ENCODE measurements around the gene LYPLA2.
"Not testable (repeated sequence)": the region's sequence is repeated elsewhere in the genome, so short reads cannot be mapped to it uniquely, and the experiment has no call there.

Gene LYPLA2

DNA sequence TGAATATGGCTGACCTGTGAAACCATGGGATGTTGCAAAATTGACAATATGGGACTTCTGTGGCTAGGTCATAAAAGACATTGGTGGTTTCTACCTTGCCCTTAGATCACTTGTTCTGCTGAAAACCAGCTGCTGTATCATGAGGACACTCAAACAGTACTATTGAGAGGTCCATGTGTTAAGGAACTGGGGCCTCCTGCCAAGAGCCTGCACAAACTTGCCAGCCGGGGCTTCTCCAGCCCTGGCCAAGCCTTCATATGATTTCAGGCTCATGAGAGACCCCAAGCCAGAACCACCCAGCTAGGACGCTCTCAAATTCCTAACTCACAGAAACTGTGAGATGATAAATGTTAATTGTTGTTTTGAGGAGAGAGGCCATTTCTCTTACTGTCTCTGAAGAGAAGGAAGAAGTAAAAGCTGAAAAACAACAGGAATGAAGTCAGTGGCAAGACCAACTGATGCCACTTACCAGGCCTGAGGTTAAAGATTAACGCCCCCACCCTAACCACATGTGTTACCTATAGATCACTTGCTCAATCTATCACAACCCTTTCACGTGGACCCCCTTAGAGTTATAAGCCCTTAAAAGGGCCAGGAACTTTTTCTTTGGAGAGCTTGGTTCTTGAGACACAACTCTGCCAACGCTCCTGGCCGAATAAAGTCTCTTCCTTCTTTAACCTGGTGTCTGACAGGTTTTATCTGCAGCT lies 16.6 kb upstream of the LYPLA2 start:
- H3K9me3 ChIP-seq (ENCODE audit: low read depth, low read length), result no peaks in the 10 kb centered on the region
- H3K9ac ChIP-seq (ENCODE audit: insufficient read length), result no peak overlapping the region
- peaks cover under 1% of the 10 kb centered on the region for H3K36me3 ChIP-seq (ENCODE audit: insufficient read depth, low read length)
- no peak for DNase-seq (ENCODE audit: low read depth, low spot score)
- H3K27ac ChIP-seq, result no peak overlapping the region
- TF ChIP-seq POLR2AphosphoS5 (IDR thresholded peaks at IDR 0.05; ENCODE audit: borderline replicate concordance, low read depth, low read length), result no peak
- TF ChIP-seq EZH2 (IDR thresholded peaks at IDR 0.05), result no peak
- TF ChIP-seq FOXP2 (optimal IDR thresholded peaks at IDR 0.05; ENCODE audit: control extremely low read depth, extremely low read length, insufficient read depth), result no peak
- no peak overlapping the region for H3K4me3 ChIP-seq

DNA sequence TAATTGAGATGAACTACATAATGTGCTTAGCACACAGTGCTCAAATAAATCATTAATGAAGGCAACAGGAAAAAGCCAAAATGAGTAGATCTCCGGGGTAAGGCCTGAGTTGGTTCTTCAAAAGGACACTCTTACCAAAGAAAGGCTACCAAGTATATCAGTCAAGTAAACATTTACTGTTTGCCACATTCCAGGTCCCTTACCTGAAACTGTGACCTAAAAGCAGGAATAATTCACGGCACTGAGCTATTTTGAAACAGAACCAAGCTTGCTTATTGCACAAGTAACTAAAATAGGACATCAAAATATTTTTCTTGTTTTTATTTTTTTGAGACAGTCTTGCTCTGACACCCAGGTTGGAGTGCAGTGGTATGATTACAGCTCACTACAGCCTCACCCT lies 14.7 kb upstream of the LYPLA2 start:
- H3K27ac ChIP-seq, result no peak overlapping the region
- no peak for DNase-seq (ENCODE audit: low read depth, low spot score)
- no peak overlapping the region for H3K4me3 ChIP-seq
- no peak overlapping the region for H3K9ac ChIP-seq (ENCODE audit: insufficient read length)
- no peaks in the 10 kb centered on the region for H3K9me3 ChIP-seq (ENCODE audit: low read depth, low read length)
- TF ChIP-seq FOXP2 (optimal IDR thresholded peaks at IDR 0.05; ENCODE audit: control extremely low read depth, extremely low read length, insufficient read depth) (no peak), EZH2 (IDR thresholded peaks at IDR 0.05) (no peak), POLR2AphosphoS5 (IDR thresholded peaks at IDR 0.05; ENCODE audit: borderline replicate concordance, low read depth, low read length) (no peak)
- H3K36me3 ChIP-seq (ENCODE audit: insufficient read depth, low read length), result peaks cover 17% of the 10 kb centered on the region

DNA sequence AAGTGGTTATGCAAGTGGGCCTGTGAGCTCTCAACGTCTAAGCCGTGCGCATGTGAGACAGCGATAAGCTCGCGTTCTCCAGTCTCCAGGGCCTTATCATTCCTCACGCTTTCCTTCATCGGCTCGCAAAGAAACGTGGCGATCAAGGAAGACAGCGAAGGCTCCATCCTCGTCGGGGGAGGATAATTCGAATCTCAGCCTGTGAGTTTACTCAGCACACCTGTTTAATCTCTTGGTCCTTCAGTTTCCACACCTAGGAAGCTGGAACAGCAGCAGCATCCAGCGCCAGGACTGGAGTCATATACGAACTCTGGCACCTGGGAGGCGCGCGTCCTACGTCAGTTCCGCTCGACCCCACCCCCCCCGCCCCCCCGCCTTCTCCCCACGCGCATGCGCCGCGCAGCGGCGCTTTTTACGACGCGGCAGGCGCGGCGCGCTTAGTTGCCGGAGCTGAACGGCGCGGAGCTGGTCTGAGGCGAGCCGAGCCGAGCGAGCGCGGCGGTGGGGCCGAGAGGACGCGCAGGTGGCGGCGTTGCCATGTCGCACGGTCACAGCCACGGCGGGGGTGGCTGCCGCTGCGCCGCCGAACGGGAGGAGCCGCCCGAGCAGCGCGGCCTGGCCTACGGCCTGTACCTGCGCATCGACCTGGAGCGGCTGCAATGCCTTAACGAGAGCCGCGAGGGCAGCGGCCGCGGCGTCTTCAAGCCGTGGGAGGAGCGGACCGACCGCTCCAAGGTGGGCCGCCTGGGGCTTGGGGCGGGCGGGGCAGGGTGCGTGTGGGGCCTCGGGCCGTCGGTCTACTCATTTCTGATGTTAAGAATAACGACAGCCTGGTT lies 12.7 kb upstream of the LYPLA2 start, which contains the start of gene PITHD1:
Gene PITHD1, plus strand, starts transcription at position 440 of the 836 bp plus-strand sequence. Its CDS starts 98 bp downstream, at position 538.
- DNase-seq (ENCODE audit: low read depth, low spot score), result no peak

DNA sequence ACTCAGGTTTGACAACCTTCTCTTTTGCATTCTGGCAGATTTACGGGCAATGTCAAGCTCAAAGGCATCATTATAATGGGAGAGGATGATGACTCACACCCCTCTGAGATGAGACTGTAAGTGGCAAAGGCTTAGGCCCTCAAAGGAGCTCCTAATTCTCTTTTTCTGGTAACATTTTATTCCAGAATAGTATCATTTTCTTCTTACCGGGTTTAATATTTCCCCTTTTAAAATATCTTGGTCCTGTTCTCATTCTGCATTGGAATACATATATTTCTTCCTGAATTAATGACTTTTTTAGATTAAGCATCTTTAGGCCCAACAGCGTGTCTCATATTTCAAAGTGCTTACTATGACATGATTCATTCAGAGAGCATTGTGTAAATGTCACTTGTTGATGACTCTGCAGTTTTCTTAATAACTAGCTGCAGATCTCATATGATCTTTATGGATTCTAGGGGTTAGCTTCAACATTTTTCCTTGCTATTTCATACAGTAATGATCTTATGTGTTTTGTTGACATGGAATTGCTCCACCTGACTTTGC lies 11.0 kb upstream of the LYPLA2 start:
- TF ChIP-seq POLR2AphosphoS5 (IDR thresholded peaks at IDR 0.05; ENCODE audit: borderline replicate concordance, low read depth, low read length) (no peak), FOXP2 (optimal IDR thresholded peaks at IDR 0.05; ENCODE audit: control extremely low read depth, extremely low read length, insufficient read depth) (no peak), EZH2 (IDR thresholded peaks at IDR 0.05) (no peak)
- no peak for DNase-seq (ENCODE audit: low read depth, low spot score)
- H3K9me3 ChIP-seq (ENCODE audit: low read depth, low read length), result no peaks in the 10 kb centered on the region
- H3K36me3 ChIP-seq (ENCODE audit: insufficient read depth, low read length), result peaks cover 46% of the 10 kb centered on the region
- peak overlapping the region; percentile 100 for H3K4me3 ChIP-seq
- H3K9ac ChIP-seq (ENCODE audit: insufficient read length), result peak overlapping the region; percentile 90
- peak overlapping the region; percentile 42; the same call in 1 of the 2 replicates for H3K27ac ChIP-seq

More for the DNA sequence above, 12.7 kb upstream of the LYPLA2 start, which contains the start of gene PITHD1:
- H3K27ac ChIP-seq, result peak within 1 kb of the TSS; percentile 82
- no peak for TF ChIP-seq EZH2 (IDR thresholded peaks at IDR 0.05)
- TF ChIP-seq FOXP2 (optimal IDR thresholded peaks at IDR 0.05; ENCODE audit: control extremely low read depth, extremely low read length, insufficient read depth), result peak; percentile 32
- TF ChIP-seq POLR2AphosphoS5 (IDR thresholded peaks at IDR 0.05; ENCODE audit: borderline replicate concordance, low read depth, low read length), result peak; percentile 94
- H3K4me3 ChIP-seq, result peak within 1 kb of the TSS; percentile 100
- H3K36me3 ChIP-seq (ENCODE audit: insufficient read depth, low read length), result peaks cover 32% of the 10 kb centered on the region
- H3K9ac ChIP-seq (ENCODE audit: insufficient read length), result peak within 1 kb of the TSS; percentile 94
- no peaks in the 10 kb centered on the region for H3K9me3 ChIP-seq (ENCODE audit: low read depth, low read length)

DNA sequence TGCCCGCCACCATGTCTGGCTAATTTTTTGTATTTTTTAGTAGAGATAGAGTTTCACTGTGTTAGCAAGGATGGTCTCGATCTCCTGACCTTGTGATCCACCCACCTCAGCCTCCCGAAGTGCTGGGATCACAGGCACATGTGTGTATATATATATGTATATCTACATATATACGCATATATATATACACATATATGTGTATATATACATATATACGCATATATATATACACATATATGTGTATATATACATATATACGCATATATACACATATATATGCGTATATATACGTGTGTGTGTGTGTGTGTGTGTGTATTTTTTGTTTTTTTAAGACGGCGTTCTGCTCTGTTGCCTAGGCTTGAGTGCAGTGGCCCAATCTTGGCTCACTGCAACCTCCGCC lies 7.8 kb upstream of the LYPLA2 start:
- not testable (repeated sequence) for H3K9me3 ChIP-seq (ENCODE audit: low read depth, low read length); DNase-seq (ENCODE audit: low read depth, low spot score); H3K4me3 ChIP-seq; H3K27ac ChIP-seq; H3K9ac ChIP-seq (ENCODE audit: insufficient read length)
- peaks cover 77% of the 10 kb centered on the region for H3K36me3 ChIP-seq (ENCODE audit: insufficient read depth, low read length)

DNA sequence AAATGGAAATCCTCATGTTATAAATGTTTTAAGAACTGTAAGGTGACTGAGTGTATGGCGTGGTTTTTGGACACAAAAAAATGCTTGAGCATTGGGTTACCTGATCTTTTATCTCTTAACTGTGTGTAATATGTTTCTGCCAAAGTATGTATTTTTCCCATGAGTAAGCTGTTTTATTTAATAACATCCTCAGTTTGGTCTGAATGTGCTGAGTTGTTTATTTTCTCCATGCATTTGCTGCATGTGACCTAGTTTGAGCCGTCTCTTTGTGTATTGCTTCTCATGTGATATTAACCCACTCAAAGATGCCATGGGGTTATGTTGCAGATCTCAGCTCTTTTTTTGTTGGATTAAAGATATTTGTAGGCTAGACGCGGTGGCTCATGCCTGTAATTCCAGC lies 6.1 kb upstream of the LYPLA2 start:
- no peaks in the 10 kb centered on the region for H3K9me3 ChIP-seq (ENCODE audit: low read depth, low read length)
- TF ChIP-seq FOXP2 (optimal IDR thresholded peaks at IDR 0.05; ENCODE audit: control extremely low read depth, extremely low read length, insufficient read depth) (no peak), EZH2 (IDR thresholded peaks at IDR 0.05) (no peak), POLR2AphosphoS5 (IDR thresholded peaks at IDR 0.05; ENCODE audit: borderline replicate concordance, low read depth, low read length) (no peak)
- 0 out of 2 replicates have a peak overlapping the region, but pooled peaks have one; percentile 5 for H3K4me3 ChIP-seq
- H3K36me3 ChIP-seq (ENCODE audit: insufficient read depth, low read length), result peaks cover 73% of the 10 kb centered on the region
- H3K9ac ChIP-seq (ENCODE audit: insufficient read length), result peak overlapping the region; percentile 73
- DNase-seq (ENCODE audit: low read depth, low spot score), result no peak
- peak overlapping the region; percentile 91 for H3K27ac ChIP-seq

DNA sequence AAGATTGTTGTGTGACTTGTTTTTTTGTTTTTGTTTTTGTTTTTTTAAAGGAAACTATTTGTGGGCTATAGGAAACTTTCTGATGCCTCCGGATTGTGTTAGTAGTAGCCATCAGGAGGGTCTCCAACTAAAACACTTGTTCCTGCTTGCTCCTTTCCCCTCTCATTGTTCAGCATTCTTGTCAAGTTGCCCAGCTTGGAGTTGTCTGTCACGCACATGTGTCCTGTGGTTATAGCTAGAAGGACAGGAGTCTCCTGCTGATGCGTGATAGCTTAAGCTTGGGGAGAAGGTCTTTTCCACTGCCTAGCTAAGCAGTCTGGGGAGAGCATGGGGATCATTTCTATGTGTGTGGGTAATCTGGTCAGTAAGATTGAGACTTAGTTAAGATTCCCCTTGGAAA lies 3.2 kb upstream of the LYPLA2 start:
- TF ChIP-seq FOXP2 (optimal IDR thresholded peaks at IDR 0.05; ENCODE audit: control extremely low read depth, extremely low read length, insufficient read depth), result no peak
- no peak for TF ChIP-seq EZH2 (IDR thresholded peaks at IDR 0.05)
- TF ChIP-seq POLR2AphosphoS5 (IDR thresholded peaks at IDR 0.05; ENCODE audit: borderline replicate concordance, low read depth, low read length), result no peak
- no peak overlapping the region for H3K4me3 ChIP-seq
- peaks cover 47% of the 10 kb centered on the region for H3K36me3 ChIP-seq (ENCODE audit: insufficient read depth, low read length)

DNA sequence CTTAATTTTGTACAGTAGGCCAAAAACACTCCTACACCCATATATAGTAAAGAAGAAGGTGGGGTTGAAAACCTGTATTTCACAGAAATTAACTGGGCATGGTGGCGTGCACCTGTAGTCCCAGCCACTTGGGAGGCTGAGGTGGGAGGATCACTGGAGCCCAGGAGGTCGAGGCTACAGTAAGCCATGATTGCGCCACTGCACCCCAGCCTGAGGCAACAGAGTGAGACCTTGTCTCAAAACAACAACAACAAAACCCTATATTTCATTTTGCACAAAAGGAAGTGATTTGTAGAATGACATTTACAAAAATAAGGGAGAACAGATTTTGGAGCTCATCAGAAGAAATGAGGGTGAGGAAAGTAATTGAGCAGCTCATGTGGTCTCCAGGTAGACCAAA lies 2.2 kb upstream of the LYPLA2 start:
- peak overlapping the region; percentile 68; the same call in 1 of the 2 replicates for H3K27ac ChIP-seq
- H3K36me3 ChIP-seq (ENCODE audit: insufficient read depth, low read length), result peaks cover 43% of the 10 kb centered on the region
- H3K9me3 ChIP-seq (ENCODE audit: low read depth, low read length), result no peaks in the 10 kb centered on the region
- DNase-seq (ENCODE audit: low read depth, low spot score), result no peak
- TF ChIP-seq EZH2 (IDR thresholded peaks at IDR 0.05), result no peak
- TF ChIP-seq FOXP2 (optimal IDR thresholded peaks at IDR 0.05; ENCODE audit: control extremely low read depth, extremely low read length, insufficient read depth), result no peak
- no peak for TF ChIP-seq POLR2AphosphoS5 (IDR thresholded peaks at IDR 0.05; ENCODE audit: borderline replicate concordance, low read depth, low read length)
- no peak overlapping the region for H3K4me3 ChIP-seq
- no peak overlapping the region for H3K9ac ChIP-seq (ENCODE audit: insufficient read length)

More for the DNA sequence above, 3.2 kb upstream of the LYPLA2 start:
- DNase-seq (ENCODE audit: low read depth, low spot score), result no peak
- Histone ChIP-seq H3K9ac (ENCODE audit: insufficient read length) (no peak overlapping the region), H3K27ac (peak overlapping the region; percentile 32; the same call in 1 of the 2 replicates), H3K9me3 (ENCODE audit: low read depth, low read length) (no peaks in the 10 kb centered on the region)

Measured in SK-N-MC (cell line).